ENCODE results near the gene SFXN3.

Gene SFXN3, protein sequence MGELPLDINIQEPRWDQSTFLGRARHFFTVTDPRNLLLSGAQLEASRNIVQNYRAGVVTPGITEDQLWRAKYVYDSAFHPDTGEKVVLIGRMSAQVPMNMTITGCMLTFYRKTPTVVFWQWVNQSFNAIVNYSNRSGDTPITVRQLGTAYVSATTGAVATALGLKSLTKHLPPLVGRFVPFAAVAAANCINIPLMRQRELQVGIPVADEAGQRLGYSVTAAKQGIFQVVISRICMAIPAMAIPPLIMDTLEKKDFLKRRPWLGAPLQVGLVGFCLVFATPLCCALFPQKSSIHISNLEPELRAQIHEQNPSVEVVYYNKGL

DNA sequence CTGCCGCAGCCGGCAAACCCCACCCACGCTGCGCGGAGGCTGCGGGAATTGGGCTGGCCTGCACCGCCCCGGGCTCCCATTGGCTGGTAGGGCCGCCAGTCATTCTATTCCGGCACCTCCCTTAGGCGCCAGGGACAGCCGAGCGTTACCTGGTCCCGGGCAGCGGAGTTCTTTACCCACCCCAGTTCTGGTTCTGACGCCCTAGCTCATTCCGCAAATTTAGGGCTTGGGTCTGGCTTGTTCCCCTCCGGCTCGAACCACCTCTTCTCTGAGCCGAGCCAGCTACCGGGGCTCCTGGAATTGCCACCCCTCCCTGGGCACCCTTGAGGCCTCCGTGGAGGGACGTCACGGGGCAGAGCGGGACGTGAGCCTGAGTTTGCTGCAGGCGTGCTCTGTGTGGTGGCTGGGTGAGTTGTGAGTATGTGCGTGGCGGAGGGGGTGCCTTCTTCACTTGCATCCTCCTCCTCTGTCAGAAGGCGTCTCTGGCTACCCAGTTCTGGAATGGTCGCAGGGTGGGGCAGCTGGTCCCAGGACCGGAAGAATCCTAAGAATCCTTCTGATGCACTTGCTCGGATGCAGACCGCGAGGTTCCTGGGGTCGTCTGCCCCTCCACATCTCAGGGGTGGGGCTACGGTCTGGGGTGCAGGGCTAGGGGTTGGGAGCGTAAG, at the start of gene SFXN3, which contains the start of gene PDZD7:
Gene SFXN3, plus strand, starts transcription at position 107 of the 668 bp plus-strand sequence. CDS start 3,461 bp downstream, outside the sequence.
Gene PDZD7, minus strand, starts transcription at position 2 of the 668 bp plus-strand sequence. CDS start 910 bp downstream, outside the sequence.
- peak; percentile 93 to 97 (median 96) for DNase-seq (ENCODE audit: low read depth in 2 of 3, low spot score in 1 of 3)

DNA sequence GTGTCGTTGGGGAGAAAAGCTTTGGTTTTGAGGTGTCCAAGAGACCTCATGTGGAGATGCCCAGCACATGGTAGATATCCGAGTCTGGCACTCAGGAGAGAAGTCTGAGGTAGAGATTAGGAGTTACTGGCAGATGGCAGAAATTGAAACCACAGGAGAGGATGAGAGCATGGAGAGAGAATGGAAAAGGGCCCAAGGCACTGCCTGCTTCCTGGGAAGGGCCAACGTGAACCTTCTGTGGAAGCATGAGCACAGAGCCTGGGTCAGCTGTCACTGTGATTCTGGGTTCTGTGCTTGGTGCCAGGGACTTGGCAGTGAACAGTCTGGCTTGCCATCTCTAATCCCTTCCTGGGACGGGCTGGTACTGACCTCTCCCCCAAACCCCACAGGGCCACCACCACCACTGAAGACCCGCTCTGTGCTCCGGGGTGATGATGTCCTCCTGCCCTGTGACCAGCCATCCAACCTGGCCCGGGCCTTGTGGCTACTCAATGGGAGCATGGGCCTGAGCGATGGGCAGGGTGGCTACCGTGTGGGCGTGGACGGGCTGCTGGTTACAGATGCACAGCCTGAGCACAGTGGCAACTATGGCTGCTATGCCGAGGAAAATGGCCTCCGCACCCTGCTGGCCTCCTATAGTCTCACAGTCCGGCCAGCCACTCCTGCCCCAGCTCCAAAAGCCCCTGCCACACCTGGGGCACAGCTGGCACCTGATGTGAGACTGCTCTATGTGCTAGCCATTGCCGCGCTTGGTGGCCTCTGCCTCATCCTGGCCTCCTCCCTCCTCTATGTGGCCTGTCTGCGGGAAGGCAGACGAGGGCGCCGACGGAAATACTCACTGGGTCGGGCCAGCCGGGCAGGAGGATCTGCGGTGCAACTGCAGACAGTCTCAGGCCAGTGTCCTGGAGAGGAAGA, 47.9 kb upstream of the SFXN3 start:
- DNase-seq (ENCODE audit: low read depth in 2 of 3, low spot score in 1 of 3) = no peak

DNA sequence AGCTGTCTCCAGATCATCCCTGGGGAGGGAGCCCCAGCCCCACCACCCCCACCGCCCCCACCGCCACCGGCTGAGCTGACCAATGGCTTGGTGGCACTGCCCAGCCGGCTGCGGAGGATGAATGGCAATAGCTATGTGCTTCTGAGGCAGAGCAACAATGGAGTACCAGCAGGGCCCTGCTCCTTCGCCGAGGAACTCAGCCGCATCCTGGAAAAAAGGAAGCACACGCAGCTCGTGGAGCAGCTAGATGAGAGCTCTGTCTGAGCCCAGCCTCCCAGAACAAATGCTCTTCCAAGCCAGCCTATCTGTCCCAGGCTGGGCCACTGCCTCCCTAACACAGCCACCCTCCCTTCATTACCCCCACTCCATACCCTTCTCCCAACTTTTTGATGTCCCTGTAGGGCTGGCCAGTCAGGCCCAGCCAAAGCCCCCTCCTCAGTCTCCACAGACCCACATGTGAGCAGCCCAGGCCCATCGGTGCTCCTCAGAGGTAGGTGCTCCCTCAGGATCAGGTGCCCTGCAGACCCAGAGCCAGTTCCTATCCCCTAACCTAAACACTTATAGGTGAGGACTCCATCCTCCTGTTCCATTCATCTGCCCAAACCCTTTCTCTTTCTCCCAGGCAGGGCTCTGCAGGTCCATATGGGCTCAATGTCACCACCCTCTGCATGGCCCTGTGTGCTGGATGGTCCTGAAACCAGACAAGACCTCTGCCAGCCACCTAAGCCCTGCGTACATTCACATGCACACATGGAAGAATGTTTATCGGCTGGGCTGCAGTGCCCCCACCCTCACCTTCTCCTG, 47.0 kb upstream of the SFXN3 start:
- DNase-seq (ENCODE audit: low read depth in 2 of 3, low spot score in 1 of 3) = no peak

DNA sequence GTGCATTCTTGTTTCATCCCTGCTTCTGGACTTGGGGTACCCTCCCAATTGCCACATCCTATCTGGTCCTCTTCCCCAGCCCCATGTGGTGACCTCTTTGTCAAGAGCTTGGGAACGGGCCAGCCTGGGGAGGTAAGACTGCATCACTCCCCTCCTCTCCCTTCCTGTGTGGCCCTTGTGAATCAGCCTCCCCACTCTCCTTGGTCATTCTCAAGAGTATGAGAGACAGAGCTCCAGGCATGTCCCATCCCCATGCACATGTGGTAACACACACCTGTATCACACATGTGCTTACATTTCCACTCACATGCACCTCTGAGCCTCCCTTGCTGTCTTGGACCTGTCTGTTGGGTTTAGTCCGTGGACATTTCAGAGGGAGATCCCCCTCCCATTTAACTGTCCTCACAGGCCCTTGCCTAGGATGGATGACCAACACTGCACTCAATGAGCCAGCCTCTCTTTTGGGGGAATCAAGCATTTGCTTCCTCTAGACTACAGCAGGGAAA, 46.3 kb upstream of the SFXN3 start:
- no peak for DNase-seq (ENCODE audit: low read depth in 2 of 3, low spot score in 1 of 3)

DNA sequence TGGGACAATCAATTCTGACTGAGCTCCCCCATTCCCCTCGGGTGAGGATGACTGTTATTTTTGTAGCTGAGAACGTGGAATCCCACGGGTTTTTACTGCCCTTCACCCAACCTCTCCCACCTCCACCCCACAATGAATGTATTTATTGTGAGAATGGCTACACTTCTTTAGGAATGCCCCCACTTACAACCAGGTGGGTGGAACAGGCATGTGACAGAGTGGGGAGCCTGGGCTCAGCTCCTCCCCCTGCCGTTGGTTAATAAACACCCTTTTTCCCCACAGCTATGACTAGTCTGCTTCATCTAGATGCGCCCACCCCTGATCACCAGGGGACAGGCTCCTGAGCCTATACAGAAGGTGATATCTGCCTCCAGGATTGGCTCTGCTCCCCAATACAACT, 45.7 kb upstream of the SFXN3 start:
- no peak for DNase-seq (ENCODE audit: low read depth in 2 of 3, low spot score in 1 of 3)

DNA sequence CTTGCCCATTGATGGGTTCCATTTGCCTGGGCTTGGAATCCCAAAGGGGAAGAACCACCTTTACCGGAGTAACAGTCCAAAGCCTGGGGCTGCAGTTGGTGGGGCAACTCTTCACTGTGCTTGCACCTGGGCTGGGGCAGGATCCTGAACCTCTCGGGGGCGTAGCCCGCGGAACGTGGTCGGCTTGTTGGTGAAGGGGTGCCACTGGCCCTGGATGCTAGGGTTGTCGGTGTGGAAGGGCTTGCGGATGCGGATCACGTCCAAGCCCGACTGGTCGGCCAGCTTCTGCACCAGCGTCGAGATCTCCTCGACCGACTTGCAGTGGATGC, 44.4 kb upstream of the SFXN3 start:
- no peak for DNase-seq (ENCODE audit: low read depth in 2 of 3, low spot score in 1 of 3)

DNA sequence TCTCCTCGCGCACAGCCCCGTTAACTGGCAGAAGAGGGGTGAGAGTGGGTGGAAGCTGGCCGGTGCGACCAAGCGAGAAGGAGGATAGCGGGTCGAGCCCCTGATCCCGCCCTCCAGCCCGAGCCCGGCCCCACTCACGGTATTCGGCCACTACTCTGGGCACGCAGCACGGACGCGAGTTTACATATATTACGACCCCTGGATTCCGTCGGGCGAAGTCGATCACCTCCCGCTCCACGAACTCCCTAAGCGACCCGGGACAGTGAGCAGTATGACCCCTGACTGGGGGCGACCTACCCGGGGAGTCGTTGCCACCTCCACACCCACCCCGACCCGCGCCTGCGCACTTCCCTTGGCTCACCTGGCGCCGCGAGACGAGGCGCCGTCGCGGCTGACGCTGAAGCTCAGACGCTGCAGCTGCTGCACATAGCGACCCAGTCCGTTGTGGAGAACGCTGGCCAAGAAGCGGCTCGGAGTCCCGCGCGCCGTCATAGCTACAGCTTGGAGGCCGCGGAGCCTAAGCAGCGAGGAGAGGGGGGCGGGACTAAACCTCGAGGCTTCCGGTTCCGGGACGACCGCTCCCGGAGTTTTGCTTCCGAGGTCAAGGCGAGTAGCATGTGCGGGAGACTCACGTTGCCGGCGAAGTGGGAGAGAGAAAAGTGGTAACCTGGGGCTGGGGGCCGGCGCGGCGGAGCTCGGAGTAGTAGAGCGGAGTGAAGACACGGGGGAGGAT, 43.9 kb upstream of the SFXN3 start, which contains the start of the genes MRPL43 and TWNK:
Gene MRPL43, minus strand, starts transcription at position 546 of the 733 bp plus-strand sequence. Its CDS starts 54 bp downstream, at position 492.
Gene TWNK, plus strand, starts transcription at position 592 of the 733 bp plus-strand sequence. CDS start 668 bp downstream, outside the sequence.
- DNase-seq (ENCODE audit: low read depth in 2 of 3, low spot score in 1 of 3) = peak; percentile 74 to 82 (median 82)

DNA sequence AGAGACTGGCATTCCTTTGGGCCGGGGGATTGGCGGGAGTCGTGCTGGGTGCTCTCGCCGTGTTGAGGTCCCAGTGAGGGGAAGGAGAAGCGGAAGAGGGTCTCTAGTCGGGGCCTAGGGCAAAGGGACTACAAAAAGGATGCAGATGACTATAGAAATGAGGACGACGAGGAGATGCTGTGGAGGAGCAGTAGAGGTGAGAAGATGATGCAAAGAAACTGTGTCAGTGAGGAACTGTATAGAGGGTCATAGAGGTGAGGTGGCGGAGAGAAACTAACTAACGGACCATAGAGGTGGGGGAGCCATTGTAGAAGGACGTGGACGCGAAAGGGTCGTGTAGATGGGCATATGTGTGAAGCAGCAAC, 43.4 kb upstream of the SFXN3 start:
- no peak for DNase-seq (ENCODE audit: low read depth in 2 of 3, low spot score in 1 of 3)

DNA sequence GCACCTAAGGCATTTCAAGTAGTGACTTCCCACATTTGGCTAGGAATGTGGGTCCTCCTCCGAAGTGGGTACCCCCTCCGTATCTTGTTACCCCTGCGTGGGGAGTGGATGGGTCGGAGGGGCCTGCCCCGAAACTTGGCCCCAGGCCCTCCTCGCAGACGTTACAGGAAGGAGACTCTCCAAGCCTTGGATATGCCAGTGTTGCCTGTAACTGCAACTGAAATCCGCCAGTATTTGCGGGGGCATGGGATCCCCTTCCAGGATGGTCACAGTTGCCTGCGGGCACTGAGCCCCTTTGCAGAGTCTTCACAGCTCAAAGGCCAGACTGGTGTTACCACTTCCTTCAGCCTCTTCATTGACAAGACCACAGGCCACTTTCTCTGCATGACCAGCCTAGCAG, 42.9 kb upstream of the SFXN3 start:
- DNase-seq (ENCODE audit: low read depth in 2 of 3, low spot score in 1 of 3) = no peak

DNA sequence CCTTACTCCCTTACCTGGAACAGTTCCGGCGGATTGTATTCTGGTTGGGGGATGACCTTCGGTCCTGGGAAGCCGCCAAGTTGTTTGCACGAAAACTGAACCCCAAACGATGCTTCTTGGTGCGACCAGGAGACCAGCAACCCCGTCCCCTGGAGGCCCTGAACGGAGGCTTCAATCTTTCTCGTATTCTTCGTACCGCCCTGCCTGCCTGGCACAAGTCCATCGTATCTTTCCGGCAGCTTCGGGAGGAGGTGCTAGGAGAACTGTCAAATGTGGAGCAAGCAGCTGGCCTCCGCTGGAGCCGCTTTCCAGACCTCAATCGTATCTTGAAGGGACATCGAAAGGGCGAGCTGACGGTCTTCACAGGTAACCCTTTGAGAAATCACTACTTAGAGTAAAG, 41.9 kb upstream of the SFXN3 start:
- DNase-seq (ENCODE audit: low read depth in 2 of 3, low spot score in 1 of 3) = no peak

DNA sequence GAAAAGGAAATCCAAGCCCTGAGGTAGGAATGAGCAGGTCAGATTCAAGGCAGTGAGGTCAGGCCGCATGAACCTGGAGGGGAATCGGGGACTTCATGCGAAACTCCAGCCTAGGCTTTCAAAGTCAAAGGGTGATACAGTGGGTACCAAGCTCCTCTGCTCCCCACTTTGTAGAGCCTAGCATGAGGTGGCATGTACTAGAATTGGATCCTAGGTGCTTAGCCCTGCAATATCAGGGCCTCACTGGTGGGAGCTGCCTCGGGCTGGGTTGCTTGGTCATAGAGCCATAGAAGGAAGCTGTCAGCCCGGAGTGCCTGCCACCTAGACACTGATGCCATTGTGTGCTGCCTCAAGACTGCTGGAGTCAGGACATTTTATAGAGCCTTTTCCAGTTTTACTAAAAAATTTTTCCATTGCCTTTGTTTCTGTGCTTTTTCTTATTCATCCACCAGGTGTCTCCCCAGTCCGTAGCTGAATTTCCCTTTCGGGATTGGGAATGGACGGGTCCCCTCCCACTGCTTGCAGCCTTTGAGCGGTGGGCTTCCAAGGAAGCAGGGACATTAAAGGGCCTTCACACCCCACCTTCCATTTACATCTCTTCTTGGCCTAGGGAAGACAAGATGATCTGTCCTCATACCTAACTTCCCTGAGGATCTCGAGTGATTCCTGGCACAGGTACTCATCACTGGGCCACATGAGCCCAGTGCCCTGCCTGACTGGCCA, 36.9 kb upstream of the SFXN3 start:
- no peak for DNase-seq (ENCODE audit: low read depth in 2 of 3, low spot score in 1 of 3)

DNA sequence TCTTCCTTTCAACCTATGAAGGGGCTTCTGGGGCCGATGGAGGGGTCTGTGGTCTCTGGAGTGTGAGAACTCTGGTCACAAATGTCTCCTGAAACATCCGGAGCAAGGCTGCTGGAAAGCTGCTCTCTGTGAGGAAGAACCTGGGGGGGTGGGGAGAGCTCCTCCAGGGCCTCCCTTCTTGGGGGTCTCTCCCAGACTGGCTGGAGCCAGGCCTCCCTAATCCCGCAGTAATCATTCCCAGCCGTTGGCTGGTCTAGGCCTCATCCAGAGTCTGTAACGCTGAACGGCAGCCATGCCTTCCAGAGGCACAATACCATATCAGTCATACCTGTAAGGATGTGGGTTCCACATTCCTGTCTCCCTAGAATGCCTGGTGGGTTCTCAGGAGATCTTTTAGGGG, 35.9 kb upstream of the SFXN3 start:
- DNase-seq (ENCODE audit: low read depth in 2 of 3, low spot score in 1 of 3) = no peak

DNA sequence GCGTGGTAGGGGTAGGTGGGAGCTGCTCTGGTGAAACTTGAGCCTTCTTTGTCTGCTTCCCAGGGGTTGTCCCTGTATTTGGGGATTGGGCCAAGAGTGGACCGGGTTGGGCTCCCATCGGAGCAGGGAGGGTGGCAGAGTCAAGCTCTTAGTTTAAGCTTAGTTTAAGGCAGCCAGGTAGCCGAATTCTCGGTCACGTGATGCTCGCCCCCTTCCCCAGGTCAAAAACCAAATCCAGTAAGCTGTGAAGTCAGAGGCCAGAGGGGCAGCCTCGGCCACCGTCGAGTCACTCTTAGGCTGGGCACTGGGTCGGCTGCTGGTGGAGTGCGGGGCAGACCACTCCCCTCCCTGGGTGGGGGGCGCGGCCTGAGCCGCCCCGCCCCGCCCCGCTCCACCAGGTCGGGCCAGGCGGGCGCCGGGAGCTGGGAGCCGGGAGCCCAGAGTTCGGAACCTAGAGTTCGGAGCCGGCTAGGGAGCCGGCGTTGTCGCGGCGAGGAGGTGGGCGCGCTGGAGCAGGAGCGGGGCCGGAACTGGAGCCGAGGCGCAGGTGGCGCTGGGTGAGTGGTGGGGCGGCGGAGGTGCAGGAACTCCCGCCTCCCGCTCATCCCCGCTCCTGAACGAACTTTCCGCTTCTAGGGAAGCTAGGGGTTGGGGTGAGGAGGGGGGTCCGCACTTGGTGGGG, 34.2 kb upstream of the SFXN3 start:
- DNase-seq (ENCODE audit: low read depth in 2 of 3, low spot score in 1 of 3) = peak in 1 of 3 donors; percentile 28

DNA sequence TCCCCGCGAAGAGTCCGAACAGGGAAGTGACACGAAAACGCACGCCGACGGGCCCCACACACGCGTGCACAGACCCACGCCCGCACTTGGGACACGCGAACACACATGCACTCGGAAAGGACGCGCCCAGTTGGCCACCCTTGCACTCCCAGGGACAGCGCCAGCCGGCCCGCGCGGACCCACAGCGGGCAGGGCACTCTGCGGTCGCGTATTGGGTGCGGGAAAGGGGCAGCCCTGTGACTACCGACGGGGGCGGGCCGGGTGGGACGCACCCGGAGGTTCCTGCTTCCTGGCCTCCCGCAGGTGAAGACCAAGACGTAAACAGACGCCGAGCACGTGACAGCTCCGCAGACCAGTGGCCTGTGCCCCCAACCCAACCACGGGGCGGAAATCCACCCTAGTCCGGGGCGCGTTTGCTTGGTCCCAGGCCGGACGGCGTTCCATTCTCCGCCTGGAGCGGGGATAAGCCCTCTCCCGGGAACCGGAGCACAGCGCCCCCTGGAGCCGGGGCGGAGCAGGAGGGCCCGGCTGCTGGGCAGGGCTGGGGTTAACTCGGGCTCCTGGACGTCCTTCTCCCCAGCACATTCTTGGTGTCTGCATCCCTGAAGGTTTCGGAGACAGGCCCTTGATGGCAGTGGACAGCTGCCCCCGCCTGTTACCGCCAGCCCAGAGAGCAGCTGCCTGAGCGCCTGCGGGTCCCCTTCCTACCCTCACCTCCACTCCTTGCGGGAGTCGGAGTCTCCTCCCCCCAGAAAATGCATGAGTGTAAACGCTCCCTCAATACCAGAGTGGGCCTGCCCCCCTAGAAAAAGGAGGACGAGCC, 33.5 kb upstream of the SFXN3 start:
- DNase-seq (ENCODE audit: low read depth in 2 of 3, low spot score in 1 of 3) = peak; percentile 44 to 69 (median 65)

DNA sequence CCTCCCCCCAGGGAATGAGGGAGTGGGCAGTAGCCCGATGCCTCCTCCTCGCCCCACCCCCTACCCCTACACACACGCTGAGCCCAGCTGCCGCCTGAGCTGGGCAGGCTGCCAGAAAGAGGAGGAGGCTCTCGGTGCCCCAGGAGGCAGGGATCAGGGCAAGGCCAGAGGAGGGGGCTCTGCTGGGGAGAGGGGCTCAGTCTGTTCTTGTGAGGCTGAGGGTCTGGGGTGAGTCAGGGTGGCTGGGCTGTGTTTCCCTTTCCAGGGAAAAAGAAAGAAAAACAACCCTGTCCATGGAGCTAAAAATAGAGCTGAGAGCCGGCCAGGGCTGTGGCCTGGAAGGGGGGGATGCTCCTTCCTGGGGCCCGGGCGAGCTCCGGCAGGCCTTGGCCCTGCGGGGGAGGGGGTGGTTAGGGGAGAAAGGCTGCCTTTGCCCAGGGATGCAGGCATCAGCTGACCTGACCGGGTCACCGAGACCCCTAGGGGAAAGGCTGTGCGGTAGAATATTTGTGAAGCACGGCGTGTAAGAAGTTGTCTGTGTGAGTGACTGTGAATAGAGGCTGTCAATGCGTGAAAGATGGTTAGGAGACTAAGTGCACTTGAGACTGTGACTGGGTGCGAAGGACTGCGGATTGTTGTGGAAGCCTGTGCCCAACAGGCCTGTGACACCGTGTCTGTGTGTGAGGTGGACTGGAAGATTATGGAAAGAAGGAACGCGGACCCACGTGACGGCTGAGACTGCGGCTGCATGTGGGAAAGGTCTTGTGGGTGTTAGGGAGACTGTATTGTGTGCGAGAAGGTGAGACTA, 32.6 kb upstream of the SFXN3 start:
- peak; percentile 29 to 61 (median 54) for DNase-seq (ENCODE audit: low read depth in 2 of 3, low spot score in 1 of 3)

DNA sequence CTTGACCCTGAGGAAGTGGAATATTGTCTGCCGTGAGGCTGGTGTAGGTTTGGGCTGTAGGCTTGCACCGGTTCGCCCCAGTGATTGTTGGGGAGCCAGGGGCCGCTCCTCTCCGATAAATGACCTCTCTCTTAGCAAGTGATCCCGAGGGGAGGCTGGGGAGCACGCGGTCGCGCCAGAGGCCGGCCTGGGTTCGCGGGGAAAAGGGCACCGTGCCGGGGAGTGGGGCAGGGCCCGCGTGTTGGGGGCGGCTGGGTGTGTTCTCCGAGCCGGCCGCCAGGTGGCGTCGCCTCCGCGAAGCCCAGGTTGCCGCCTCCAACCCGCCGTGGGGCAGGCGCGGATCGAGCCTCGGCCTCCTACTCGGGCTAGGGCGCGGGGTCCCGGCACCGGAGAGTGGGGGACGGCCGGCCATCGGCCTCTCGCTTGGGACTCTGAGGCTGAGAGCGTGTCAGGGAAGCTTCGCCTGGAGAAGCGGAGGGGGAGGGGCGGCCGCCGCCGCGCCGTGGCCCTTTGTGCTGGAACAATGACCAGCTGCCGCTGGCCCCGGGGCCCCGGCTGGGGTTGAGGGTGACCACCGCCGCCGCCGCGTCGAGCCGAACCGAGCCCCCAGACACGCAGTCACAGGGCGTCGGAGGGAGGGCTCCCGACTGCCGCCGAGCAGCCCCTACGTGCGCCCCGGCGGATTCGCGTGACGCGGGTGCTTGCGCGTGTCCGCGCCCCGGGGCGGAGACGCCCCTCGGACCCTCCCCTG, 31.9 kb upstream of the SFXN3 start:
- DNase-seq (ENCODE audit: low read depth in 2 of 3, low spot score in 1 of 3) = peak; percentile 56 to 67 (median 63)
